Suprapubic skin (tissue), 3 donors: ENCODE measurements around the gene CDSN.

Source experiments
- CTCF ChIP-seq, 2 donors: fragments of 200-600 bp in 1 of 2; fragments of 450-650 bp in 1 of 2; sonication (generic) in 1 of 2; IDR thresholded peaks; one replicate each; pipeline ENCODE4 v1.5.1; 2016 to 2019; ENCODE audit warnings: antibody characterized with exemption in 2 of 2, mild to moderate bottlenecking in 1 of 2, moderate library complexity in 1 of 2
- POLR2A ChIP-seq, 2 donors: fragments of 450-650 bp; IDR thresholded peaks; one replicate each; pipeline ENCODE4 v1.6.1; 2017; ENCODE audit warnings: antibody characterized with exemption in 2 of 2, mild to moderate bottlenecking in 2 of 2, moderate library complexity in 2 of 2

DNA sequence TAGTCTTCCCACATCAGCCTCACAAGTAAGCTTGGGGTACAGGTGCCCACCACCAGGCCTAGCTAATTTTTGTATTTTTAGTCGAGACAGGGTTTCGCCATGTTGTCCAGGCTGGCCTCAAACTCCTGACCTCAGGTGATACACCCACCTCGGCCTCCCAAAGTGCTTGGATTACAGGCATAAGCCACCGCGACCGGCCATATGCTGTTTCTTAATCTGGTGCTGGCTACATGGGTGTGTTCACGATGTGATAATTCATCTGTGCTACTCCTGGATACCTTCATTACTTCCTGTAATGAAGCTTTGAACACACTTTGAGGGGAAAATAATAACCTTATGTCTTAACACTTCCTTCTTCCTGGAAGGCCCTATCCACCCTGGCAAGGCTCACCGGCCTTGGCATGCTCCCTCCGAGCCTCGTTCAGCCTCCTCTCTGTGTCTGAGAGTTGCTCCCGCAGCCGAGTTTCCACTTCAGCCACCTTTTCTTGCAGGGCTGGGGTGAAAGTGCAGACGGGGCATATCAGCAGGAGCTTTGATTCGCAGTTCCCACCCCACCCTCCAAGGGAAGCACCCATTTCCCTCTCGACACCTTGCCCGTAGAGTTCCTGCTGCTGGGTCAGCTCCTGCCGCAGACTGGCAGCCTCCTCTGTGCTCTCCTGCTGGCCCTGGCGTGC is 24.2 kb upstream of the CDSN start:
- no peak for TF ChIP-seq POLR2A (IDR thresholded peaks at IDR 0.05)
- TF ChIP-seq CTCF (IDR thresholded peaks at IDR 0.05) = no peak
